Esophagus (tissue), 2 donors: Measurements from ENCODE around the gene SMDT1. TPM values are rescaled to one million over a fixed set of nuclear protein-coding genes. Genes with fewer than 3 reads are reported as not detected.
A peak's percentile ranks its signal among the peaks of the same experiment; 100 is the strongest.
"Not testable (repeated sequence)": the region's sequence is repeated elsewhere in the genome, so short reads cannot be mapped to it uniquely, and the experiment has no call there.

Experiments used
- H3K27ac ChIP-seq, 2 donors: one replicate each; pipeline ENCODE4 v1.5.1; 2013; ENCODE audit warnings: low read depth in 2 of 2, mild to moderate bottlenecking in 2 of 2, inconsistent platforms in 1 of 2, low read length in 1 of 2, moderate library complexity in 1 of 2
- H3K27me3 ChIP-seq, 2 donors: one replicate each; pipeline ENCODE4 v1.6.1; 2013; ENCODE audit warnings: low read length in 2 of 2, control low read depth in 1 of 2, mild to moderate bottlenecking in 1 of 2; ENCODE audit not compliant: insufficient read depth in 2 of 2, control insufficient read depth in 1 of 2
- H3K36me3 ChIP-seq, 2 donors: one replicate each; pipeline ENCODE4 v1.6.1; 2013; ENCODE audit warnings: low read length in 1 of 2; ENCODE audit not compliant: control insufficient read depth in 2 of 2, insufficient read depth in 2 of 2
- H3K4me1 ChIP-seq, 2 donors: one replicate each; pipeline ENCODE4 v1.6.1; 2013; ENCODE audit warnings: low read length in 1 of 2; ENCODE audit not compliant: control insufficient read depth in 2 of 2, insufficient read depth in 2 of 2
- H3K4me3 ChIP-seq, 2 donors: one replicate each; pipeline ENCODE4 v1.5.1; 2013; ENCODE audit warnings: low read length in 2 of 2, mild to moderate bottlenecking in 2 of 2, low read depth in 1 of 2, moderate library complexity in 1 of 2
- H3K9me3 ChIP-seq, 2 donors: one replicate each; pipeline ENCODE4 v1.6.1; 2013; ENCODE audit warnings: mild to moderate bottlenecking in 2 of 2, low read depth in 1 of 2, low read length in 1 of 2, moderate library complexity in 1 of 2; ENCODE audit not compliant: control insufficient read depth in 2 of 2, insufficient read depth in 1 of 2
- WGBS, 2 donors: extraction: QIAGEN DNeasy Blood & Tissue Kit; methylation state at CpG; one replicate each; pipeline ENCODE4 v1.1.7; 2013; 5-methylcytosine and 5-hydroxymethylcytosine counted together
- polyA plus RNA-seq, 2 donors: library from polyadenylated mRNA; stranded (reverse); fragments of 200-250 nt; gene quantifications; one replicate each; pipeline ENCODE4 v1.2.3, GENCODE V29; 2013
- donor health status: healthy with polysubstance abuse.
- donor health status: Bipolar disorder and iron deficiency.

Gene SMDT1
- polyA plus RNA-seq, 2 donors, result 111 to 116 TPM

GRCh38 chr22:42069801-42070516, 9.5 kb upstream of the SMDT1 start:
- H3K27ac ChIP-seq, result peak overlapping the region; percentile 94 to 95
- H3K4me3 ChIP-seq, result peak overlapping the region; percentile 61 to 62
- 18 to 22% methylated on average over 19 of the region's 19 CpGs for WGBS, 2 donors
- H3K27me3 ChIP-seq, result no peaks in the 10 kb centered on the region
- H3K4me1 ChIP-seq, result peaks cover 4 to 11% of the 10 kb centered on the region in 2 donors
- no peaks in the 10 kb centered on the region for H3K9me3 ChIP-seq
- H3K36me3 ChIP-seq, result peaks cover 3 to 29% of the 10 kb centered on the region in 2 donors

- peak within 1 kb of the TSS; percentile 61 to 62 for H3K4me3 ChIP-seq
- H3K27ac ChIP-seq, result peak within 1 kb of the TSS; percentile 94 to 95
- WGBS, 2 donors, result 0% methylated on average over 56 of the region's 56 CpGs
- H3K9me3 ChIP-seq, result no peaks in the 10 kb centered on the region
- H3K4me1 ChIP-seq, result peaks cover 4 to 13% of the 10 kb centered on the region in 2 donors
- no peaks in the 10 kb centered on the region for H3K27me3 ChIP-seq
- peaks cover under 1 to 21% of the 10 kb centered on the region in 2 donors for H3K36me3 ChIP-seq
Measured at GRCh38 chr22:42070517-42071422, 8.7 kb upstream of the SMDT1 start, which contains the start of gene NAGA. TSS of gene NAGA (minus strand) at chr22:42070812. CDS start at chr22:42070297, 515 bp downstream.

- H3K27me3 ChIP-seq, H3K4me3 ChIP-seq, H3K9me3 ChIP-seq: not testable (repeated sequence)
- Histone ChIP-seq H3K27ac (peak overlapping the region in 1 of 2 donors; percentile 94), H3K36me3 (peaks cover 0 to 15% of the 10 kb centered on the region in 2 donors), H3K4me1 (peaks cover 4 to 13% of the 10 kb centered on the region in 2 donors)
- 67 to 71% methylated on average over 7 of the region's 7 CpGs for WGBS, 2 donors
Measured at GRCh38 chr22:42071508-42071907, 8.0 kb upstream of the SMDT1 start.

- H3K4me3 ChIP-seq, result no peak overlapping the region
- H3K27me3 ChIP-seq, result no peaks in the 10 kb centered on the region
- no peaks in the 10 kb centered on the region for H3K9me3 ChIP-seq
- peak overlapping the region in 1 of 2 donors; percentile 40 for H3K27ac ChIP-seq
- H3K36me3 ChIP-seq, result peaks cover 0 to 10% of the 10 kb centered on the region in 2 donors
- 84 to 96% methylated on average over 8 of the region's 8 CpGs for WGBS, 2 donors
- H3K4me1 ChIP-seq, result peaks cover 6 to 13% of the 10 kb centered on the region in 2 donors
Measured at GRCh38 chr22:42072606-42073330, 6.7 kb upstream of the SMDT1 start.

GRCh38 chr22:42073621-42074041, 5.9 kb upstream of the SMDT1 start:
- Histone ChIP-seq H3K9me3 (no peaks in the 10 kb centered on the region), H3K36me3 (peaks cover 0 to 3% of the 10 kb centered on the region in 2 donors), H3K4me3 (peak overlapping the region; percentile 69 to 72), H3K4me1 (peaks cover 6 to 13% of the 10 kb centered on the region in 2 donors), H3K27ac (peak overlapping the region; percentile 82 to 84), H3K27me3 (no peaks in the 10 kb centered on the region)
- 65 to 75% methylated on average over 14 of the region's 14 CpGs for WGBS, 2 donors

GRCh38 chr22:42074132-42074811, 5.2 kb upstream of the SMDT1 start, which contains the start of gene PHETA2:
TSS of gene PHETA2 (plus strand) at chr22:42074248. CDS start at chr22:42077294, 3,046 bp downstream.
- Histone ChIP-seq H3K4me1 (peaks cover 6 to 13% of the 10 kb centered on the region in 2 donors), H3K4me3 (peak within 1 kb of the TSS; percentile 69 to 72), H3K9me3 (no peaks in the 10 kb centered on the region), H3K27ac (peak within 1 kb of the TSS; percentile 82 to 84), H3K36me3 (peaks cover 0 to 3% of the 10 kb centered on the region in 2 donors), H3K27me3 (no peaks in the 10 kb centered on the region)
- WGBS, 2 donors, result 0 to 2% methylated on average over 39 to 55 of the region's 55 CpGs

- Histone ChIP-seq H3K9me3 (no peaks in the 10 kb centered on the region), H3K27me3 (no peaks in the 10 kb centered on the region), H3K4me1 (peaks cover 6 to 9% of the 10 kb centered on the region in 2 donors), H3K4me3 (peak overlapping the region; percentile 69 to 72), H3K36me3 (peaks cover 0 to 3% of the 10 kb centered on the region in 2 donors), H3K27ac (peak overlapping the region; percentile 82 to 84)
- WGBS, 2 donors, result 58 to 59% methylated on average over 9 of the region's 9 CpGs
Measured at GRCh38 chr22:42074846-42075676, 4.4 kb upstream of the SMDT1 start.

- Histone ChIP-seq H3K4me3 (no peak overlapping the region), H3K27me3 (no peaks in the 10 kb centered on the region), H3K27ac (no peak overlapping the region), H3K9me3 (no peaks in the 10 kb centered on the region), H3K4me1 (peaks cover 6 to 14% of the 10 kb centered on the region in 2 donors), H3K36me3 (peaks cover 0 to 3% of the 10 kb centered on the region in 2 donors)
- WGBS, 2 donors, result 90 to 91% methylated on average over 20 of the region's 20 CpGs
Measured at GRCh38 chr22:42076764-42077485, 2.6 kb upstream of the SMDT1 start.
